OCI-LY7 (cell line): ENCODE data around the gene LPP.

Experiments used
- CTCF ChIP-seq: fragments of 200-600 bp; sonication (generic); conservative IDR thresholded peaks from 2 replicates; pipeline ENCODE4 v1.5.1; 2014; ENCODE audit warnings: mild to moderate bottlenecking, antibody characterized with exemption, low read length, moderate library complexity, mixed read lengths
- EZH2phosphoT487 ChIP-seq: fragments of 200-600 bp; sonication (generic); IDR thresholded peaks from 2 replicates; pipeline ENCODE4 v1.6.1; 2018; ENCODE audit warnings: low read depth, borderline replicate concordance, mild to moderate bottlenecking, mixed run types, antibody characterized with exemption, low read length, moderate library complexity, mixed read lengths

- TF ChIP-seq CTCF (no peak), EZH2phosphoT487 (no peak)
Measured at GRCh38 chr3:188431040-188431439, 277.1 kb downstream of the LPP start.
